Measurements from ENCODE around the gene ORC6. TPM values are rescaled to one million over a fixed set of nuclear protein-coding genes. Genes with fewer than 3 reads are reported as not detected.

Gene ORC6
- total RNA-seq, 2 experiments from 2014 or later, result 59.0 to 61.3 TPM

- no peak for ATAC-seq
- CTCF ChIA-PET, result no interaction called here
- H3K4me1 Mint-ChIP-seq, result no peaks in the 10 kb centered on the region
- H3K27ac Mint-ChIP-seq, result no peak overlapping the region
- H3K36me3 Mint-ChIP-seq, result peaks cover 5% of the 10 kb centered on the region
- H3K27me3 Mint-ChIP-seq, result no peaks in the 10 kb centered on the region
- H3K4me3 Mint-ChIP-seq, result no peak overlapping the region
- peaks cover 3% of the 10 kb centered on the region for H3K9me3 Mint-ChIP-seq (ENCODE audit: low read depth)
- DNase-seq, result no peak
Observed at GRCh38 chr16:46729326-46729995, 40.0 kb downstream of the ORC6 start.

GRCh38 chr16:46730126-46730525, 40.7 kb downstream of the ORC6 start:
- Mint-ChIP-seq H3K36me3 (peaks cover 5% of the 10 kb centered on the region), H3K4me3 (no peak overlapping the region), H3K27me3 (no peaks in the 10 kb centered on the region), H3K4me1 (no peaks in the 10 kb centered on the region), H3K27ac (no peak overlapping the region), H3K9me3 (ENCODE audit: low read depth) (peaks cover 3% of the 10 kb centered on the region)
- no peak for DNase-seq
- no peak for ATAC-seq
- CTCF ChIA-PET, result no interaction called here

GRCh38 chr16:46730801-46731690, 41.6 kb downstream of the ORC6 start:
- Mint-ChIP-seq H3K27ac (no peak overlapping the region), H3K4me3 (no peak overlapping the region), H3K36me3 (no peaks in the 10 kb centered on the region), H3K4me1 (no peaks in the 10 kb centered on the region), H3K9me3 (ENCODE audit: low read depth) (peaks cover under 1% of the 10 kb centered on the region), H3K27me3 (no peaks in the 10 kb centered on the region)
- ATAC-seq (no peak), DNase-seq (no peak)
- CTCF ChIA-PET, result no interaction called here

DNA sequence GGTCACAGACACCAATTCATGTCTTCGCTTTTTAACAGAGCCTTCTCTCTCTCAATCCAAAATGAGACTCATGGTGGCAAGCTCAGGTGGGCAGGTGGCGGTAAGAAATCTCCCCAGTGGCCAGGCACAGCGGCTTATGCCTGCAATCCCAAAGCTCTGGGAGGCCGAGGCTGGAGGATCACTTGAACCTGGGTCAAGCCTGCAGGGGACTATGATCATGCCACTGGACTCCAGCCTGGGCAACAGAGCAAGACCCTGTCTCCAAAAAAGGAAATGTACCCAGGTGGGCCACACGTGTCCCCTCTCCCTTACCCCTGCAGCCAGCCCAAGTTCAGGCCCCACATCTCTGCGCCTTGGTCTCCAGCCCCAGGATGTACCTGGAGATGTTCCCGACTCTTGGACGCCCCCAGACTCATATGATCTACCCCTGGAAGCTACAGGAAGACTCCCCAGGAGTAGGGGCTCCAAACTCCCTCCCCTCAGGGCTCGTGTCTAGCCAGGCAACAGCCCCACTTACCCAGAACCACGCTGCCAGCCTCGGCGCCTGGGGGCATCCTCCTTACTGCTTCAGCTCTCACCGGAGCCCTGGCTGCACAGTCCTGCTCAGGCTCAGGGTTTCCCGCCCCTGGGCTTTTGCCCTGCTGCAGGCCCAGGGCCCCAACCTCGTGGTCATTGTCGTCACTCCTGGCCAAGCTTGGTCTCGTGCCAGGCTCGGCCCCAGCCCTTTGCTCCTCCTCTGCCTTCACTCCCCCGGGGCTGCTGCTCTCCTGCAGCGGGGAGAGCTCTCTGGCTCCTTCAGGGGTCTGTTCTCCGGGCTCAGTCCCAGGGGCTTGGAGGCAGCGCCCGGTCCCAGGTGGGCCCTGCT, 42.5 kb downstream of the ORC6 start:
- H3K4me3 Mint-ChIP-seq, result no peak overlapping the region
- no peak for DNase-seq
- no peaks in the 10 kb centered on the region for H3K36me3 Mint-ChIP-seq
- CTCF ChIA-PET, result no interaction called here
- no peak overlapping the region for H3K27ac Mint-ChIP-seq
- no peaks in the 10 kb centered on the region for H3K4me1 Mint-ChIP-seq
- H3K27me3 Mint-ChIP-seq, result no peaks in the 10 kb centered on the region
- no peaks in the 10 kb centered on the region for H3K9me3 Mint-ChIP-seq (ENCODE audit: low read depth)
- no peak for ATAC-seq

DNA sequence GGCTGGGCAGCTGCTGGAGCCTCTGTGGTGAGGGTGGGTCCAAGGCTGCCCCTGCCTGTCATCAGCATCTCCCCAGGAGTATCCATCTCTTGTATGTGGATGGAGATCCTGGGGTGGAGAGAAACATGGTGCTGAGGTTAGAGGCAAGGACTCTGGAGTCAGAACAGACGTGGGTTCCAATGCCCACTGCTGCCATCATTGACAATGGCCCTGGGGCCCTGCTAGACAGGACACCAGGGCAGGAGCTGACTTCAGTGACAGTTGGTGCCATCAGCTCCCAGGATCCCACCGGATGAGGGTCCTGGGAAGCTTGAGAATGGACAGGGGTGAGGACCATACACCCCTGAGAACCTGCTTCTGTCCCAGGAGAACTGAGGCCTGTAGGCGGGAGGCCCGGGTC, 43.1 kb downstream of the ORC6 start:
- ATAC-seq, result no peak
- H3K4me3 Mint-ChIP-seq, result no peak overlapping the region
- H3K4me1 Mint-ChIP-seq, result no peaks in the 10 kb centered on the region
- no peaks in the 10 kb centered on the region for H3K36me3 Mint-ChIP-seq
- no peak for DNase-seq
- no peak overlapping the region for H3K27ac Mint-ChIP-seq
- no peaks in the 10 kb centered on the region for H3K27me3 Mint-ChIP-seq
- no peaks in the 10 kb centered on the region for H3K9me3 Mint-ChIP-seq (ENCODE audit: low read depth)
- CTCF ChIA-PET, result interaction anchor here (0.7 kb wide), 1 partner anchor 87 kb away, joined by 3 read pairs; no protein-coding TSS in a partner anchor

DNA sequence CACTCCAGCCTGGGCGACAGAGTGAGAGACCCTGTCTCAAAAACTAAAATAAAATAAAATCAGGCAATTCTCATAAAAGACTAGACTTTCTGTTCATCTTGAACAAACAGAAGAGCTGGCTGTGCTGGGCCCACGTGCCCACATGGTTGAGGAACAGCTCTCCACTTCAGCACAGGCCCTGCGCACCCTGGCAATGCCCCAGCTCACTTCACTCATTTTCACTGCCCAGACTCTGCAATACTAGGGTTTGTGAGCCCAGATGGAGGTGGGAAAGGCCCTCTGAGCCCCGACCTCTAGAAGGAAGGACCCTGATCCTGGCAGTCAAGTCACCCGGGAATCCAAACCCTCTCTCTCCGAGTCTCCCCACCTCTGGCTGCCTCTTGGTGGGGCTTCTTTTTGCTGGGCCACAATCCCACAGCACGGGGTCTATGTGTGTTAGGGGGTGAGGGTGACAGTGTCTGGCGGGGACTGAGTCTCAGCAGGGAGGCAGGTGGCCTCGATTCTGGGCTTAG, 43.9 kb downstream of the ORC6 start:
- Mint-ChIP-seq H3K36me3 (no peaks in the 10 kb centered on the region), H3K9me3 (ENCODE audit: low read depth) (no peaks in the 10 kb centered on the region), H3K27me3 (no peaks in the 10 kb centered on the region), H3K4me1 (no peaks in the 10 kb centered on the region), H3K4me3 (no peak overlapping the region), H3K27ac (no peak overlapping the region)
- CTCF ChIA-PET, result interaction anchor here (0.7 kb wide), 1 partner anchor 86 kb away, joined by 3 read pairs; no protein-coding TSS in a partner anchor
- ATAC-seq, result no peak
- no peak for DNase-seq

- DNase-seq (no peak), ATAC-seq (no peak)
- Mint-ChIP-seq H3K27ac (no peak overlapping the region), H3K4me3 (no peak overlapping the region), H3K9me3 (ENCODE audit: low read depth) (no peaks in the 10 kb centered on the region), H3K27me3 (no peaks in the 10 kb centered on the region), H3K4me1 (no peaks in the 10 kb centered on the region), H3K36me3 (no peaks in the 10 kb centered on the region)
- CTCF ChIA-PET, result no interaction called here
Observed at GRCh38 chr16:46736695-46737094, 47.2 kb downstream of the ORC6 start.

DNA sequence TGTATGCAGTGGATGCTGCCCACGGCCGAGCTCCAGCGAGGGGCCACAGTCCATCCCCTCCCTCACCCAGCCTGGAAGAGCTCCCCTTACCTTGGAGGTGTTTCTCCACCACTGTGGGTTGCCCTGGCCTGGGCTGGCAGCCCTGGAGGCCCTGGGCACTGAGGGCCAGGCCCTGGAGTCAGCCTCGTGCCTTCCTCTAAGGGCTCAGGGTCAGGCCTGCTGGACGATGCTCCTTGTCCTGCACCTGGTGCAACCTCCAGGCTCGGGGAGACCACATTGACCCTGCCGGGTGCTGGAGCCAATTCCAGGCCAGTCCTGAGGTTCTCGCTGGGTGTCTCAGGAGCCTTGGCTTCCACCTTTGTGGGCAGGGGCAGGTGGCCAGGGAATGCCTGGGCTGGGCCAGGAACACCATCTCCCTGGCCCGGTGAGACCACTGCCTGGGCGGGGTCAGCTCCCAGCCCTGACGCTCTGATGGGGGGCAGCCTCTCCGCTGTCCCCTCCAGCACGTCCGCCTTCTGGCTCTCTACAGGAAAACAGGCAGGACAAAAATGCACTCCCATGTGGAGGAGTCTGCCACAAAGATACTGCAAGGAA, 48.3 kb downstream of the ORC6 start:
- no peak for ATAC-seq
- H3K36me3 Mint-ChIP-seq, result no peaks in the 10 kb centered on the region
- H3K4me1 Mint-ChIP-seq, result no peaks in the 10 kb centered on the region
- CTCF ChIA-PET, result no interaction called here
- H3K4me3 Mint-ChIP-seq, result no peak overlapping the region
- DNase-seq, result no peak
- no peak overlapping the region for H3K27ac Mint-ChIP-seq
- H3K27me3 Mint-ChIP-seq, result no peaks in the 10 kb centered on the region
- H3K9me3 Mint-ChIP-seq (ENCODE audit: low read depth), result no peaks in the 10 kb centered on the region

DNA sequence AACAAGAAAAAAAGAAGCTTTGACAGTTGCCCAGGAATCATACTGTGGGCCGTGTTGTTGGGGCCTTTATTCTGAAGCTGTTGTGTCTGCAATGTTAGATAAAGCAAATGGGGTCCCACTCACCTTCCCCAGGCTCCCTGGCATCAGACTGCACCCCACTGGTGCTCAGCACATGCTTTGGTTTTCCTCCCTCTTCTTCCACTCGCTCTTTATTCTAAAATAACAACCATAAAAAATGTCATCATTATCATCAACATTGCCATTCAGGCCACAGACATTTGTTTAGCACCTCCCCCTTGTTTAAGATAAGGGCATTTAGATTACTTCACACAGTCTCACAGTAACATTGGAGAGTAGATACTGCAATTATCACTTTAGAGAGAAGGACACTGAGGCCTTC, 50.5 kb downstream of the ORC6 start:
- Mint-ChIP-seq H3K4me3 (no peak overlapping the region), H3K36me3 (no peaks in the 10 kb centered on the region), H3K27me3 (no peaks in the 10 kb centered on the region), H3K4me1 (peaks cover 5% of the 10 kb centered on the region), H3K9me3 (ENCODE audit: low read depth) (no peaks in the 10 kb centered on the region), H3K27ac (no peak overlapping the region)
- CTCF ChIA-PET, result no interaction called here
- ATAC-seq, result no peak
- DNase-seq, result no peak

GRCh38 chr16:46743232-46743719, 53.8 kb downstream of the ORC6 start:
- Mint-ChIP-seq H3K4me3 (no peak overlapping the region), H3K9me3 (ENCODE audit: low read depth) (no peaks in the 10 kb centered on the region), H3K4me1 (peaks cover 5% of the 10 kb centered on the region), H3K36me3 (no peaks in the 10 kb centered on the region), H3K27ac (no peak overlapping the region), H3K27me3 (no peaks in the 10 kb centered on the region)
- DNase-seq, result no peak
- CTCF ChIA-PET, result interaction anchor here (1.4 kb wide), 1 partner anchor 70 kb away, joined by 4 read pairs; no protein-coding TSS in a partner anchor
- ATAC-seq, result peak; percentile 33

DNA sequence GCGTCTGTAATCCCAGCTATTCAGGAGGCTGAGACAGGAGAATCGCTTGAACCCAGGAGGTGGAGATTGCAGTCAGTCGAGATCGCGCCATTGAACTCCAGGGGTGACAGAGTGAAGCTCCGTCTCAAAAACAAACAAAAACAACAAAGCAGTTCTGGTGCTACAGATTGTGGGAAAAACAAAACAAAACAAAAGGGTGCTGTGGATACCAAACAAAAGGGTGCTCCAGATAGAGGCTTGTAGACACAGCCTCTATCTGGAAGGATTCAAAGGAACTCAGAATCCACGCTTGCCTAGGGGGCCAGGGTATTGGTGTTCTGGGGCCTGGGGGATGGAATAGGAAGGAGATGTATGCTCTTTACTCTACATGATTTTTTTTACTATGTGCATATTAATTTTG, 56.2 kb downstream of the ORC6 start:
- H3K9me3 Mint-ChIP-seq (ENCODE audit: low read depth), result no peaks in the 10 kb centered on the region
- no peaks in the 10 kb centered on the region for H3K27me3 Mint-ChIP-seq
- no peaks in the 10 kb centered on the region for H3K36me3 Mint-ChIP-seq
- ATAC-seq (no peak), DNase-seq (no peak)
- H3K27ac Mint-ChIP-seq, result no peak overlapping the region
- H3K4me3 Mint-ChIP-seq, result no peak overlapping the region
- H3K4me1 Mint-ChIP-seq, result peaks cover 5% of the 10 kb centered on the region
- CTCF ChIA-PET, result no interaction called here

DNA sequence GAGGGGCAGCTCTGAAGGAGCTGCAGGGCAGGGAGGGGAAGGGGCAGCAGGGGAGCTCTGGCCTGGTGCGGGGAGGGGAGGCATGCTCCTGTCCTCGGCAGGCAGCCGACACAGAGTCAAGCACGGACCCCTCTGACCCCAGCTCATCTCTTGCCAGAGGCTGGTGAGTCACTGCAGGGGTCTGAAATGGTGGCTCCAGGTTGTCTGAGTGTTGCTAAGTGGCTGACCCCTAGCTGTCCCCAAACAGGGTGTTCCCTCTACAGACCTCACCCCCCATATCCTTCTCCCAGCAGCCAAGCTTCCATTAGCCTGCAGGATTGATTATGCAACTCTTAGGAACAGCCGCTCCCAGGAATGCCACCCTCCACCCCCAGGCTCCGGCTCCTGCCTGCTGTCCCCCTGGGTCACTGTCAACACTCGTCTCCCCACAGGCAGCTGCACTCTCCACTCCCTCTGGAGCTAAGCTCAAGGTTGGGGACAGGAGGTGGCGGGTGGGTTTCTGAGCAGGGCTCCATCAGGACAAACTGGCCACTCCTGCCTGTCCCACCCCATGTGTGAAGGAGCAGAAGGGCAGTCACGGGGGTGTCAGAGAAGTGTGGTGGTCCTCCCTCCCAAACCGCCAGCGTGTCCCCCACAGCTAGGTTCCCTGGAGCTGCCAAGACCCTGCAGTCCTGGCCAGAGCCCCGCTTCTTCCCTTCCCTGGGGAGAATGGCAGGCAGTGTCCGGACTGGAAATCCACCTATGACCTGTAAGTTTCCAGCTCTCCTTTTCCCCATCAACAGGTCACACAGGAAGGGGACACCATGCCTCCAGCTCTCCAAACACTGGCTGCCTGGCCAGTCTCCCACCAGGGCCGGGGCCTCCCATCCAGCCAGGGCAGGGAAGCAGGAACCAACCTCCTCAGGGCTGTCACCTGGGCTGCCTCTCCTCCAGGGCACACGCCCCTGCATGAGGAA, 57.6 kb downstream of the ORC6 start:
- Mint-ChIP-seq H3K4me1 (peaks cover 5% of the 10 kb centered on the region), H3K4me3 (no peak overlapping the region), H3K36me3 (no peaks in the 10 kb centered on the region), H3K9me3 (ENCODE audit: low read depth) (no peaks in the 10 kb centered on the region), H3K27ac (no peak overlapping the region), H3K27me3 (no peaks in the 10 kb centered on the region)
- DNase-seq, result no peak
- no peak for ATAC-seq
- CTCF ChIA-PET, result no interaction called here
